GM21619 (cell line): ENCODE measurements around the gene MT1E.
"Not testable (repeated sequence)": the region's sequence is repeated elsewhere in the genome, so short reads cannot be mapped to it uniquely, and the experiment has no call there.

Source experiments
- ATAC-seq: cut with Tn5 transposase; IDR thresholded peaks from one replicate; pipeline ENCODE4 v1.9.1; 2021; ENCODE audit not compliant: unreplicated experiment

The MT1E gene

DNA sequence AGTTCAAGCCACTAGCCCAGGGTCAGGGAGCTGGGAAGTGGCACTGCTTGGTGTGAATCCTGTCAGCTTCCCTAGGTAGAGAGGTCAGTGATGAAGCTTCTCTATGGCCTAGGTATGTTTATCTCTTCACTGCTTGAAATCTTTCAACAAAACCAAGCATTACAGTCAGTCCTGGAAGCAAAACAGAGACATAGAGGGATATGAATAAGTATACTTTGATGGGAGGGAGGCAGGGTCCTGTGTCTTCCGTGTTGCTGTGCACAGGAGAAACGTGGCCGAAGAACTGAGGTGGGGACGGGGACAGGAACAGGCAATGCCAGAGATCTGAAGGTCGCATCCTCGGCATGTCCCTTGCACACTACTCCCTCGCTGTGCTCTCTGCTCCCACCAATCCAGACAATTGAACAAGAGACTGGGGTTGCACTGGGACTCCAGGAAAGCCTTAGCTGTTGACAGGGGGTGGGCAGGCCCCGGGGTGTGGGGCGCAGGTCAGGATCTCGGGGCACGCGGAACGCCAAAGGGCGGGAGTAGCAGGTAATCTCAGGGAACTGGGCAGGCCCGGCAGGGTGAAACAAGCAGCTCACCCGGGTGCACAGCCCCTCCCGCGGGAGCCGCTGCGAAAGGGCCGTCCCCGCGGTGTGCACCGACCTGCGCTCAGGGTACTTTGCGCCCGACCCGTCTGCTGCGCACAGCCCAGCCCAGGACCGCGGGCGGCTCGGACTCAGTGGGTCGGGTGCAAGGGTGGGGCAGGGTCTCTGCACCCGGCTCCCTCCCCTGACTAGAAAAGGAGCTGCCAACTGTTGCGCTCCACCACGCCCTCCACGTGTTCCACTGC, 43.6 kb downstream of the MT1E start, which contains the start of gene MT1H:
MT1H (plus strand) TSS at position 810 of the 835 bp plus-strand sequence. CDS start 71 bp downstream, outside the sequence.
- ATAC-seq = no peak

GRCh38 chr16:56669840-56670619, 44.4 kb downstream of the MT1E start:
- ATAC-seq = no peak

- no peak for ATAC-seq
Observed at GRCh38 chr16:56670620-56670934, 45.0 kb downstream of the MT1E start.

GRCh38 chr16:56671691-56672090, 46.1 kb downstream of the MT1E start:
- ATAC-seq = not testable (repeated sequence)

GRCh38 chr16:56672171-56672570, 46.6 kb downstream of the MT1E start:
- ATAC-seq = not testable (repeated sequence)

GRCh38 chr16:56672761-56673536, 47.4 kb downstream of the MT1E start:
- ATAC-seq = no peak

GRCh38 chr16:56673921-56674320, 48.3 kb downstream of the MT1E start:
- ATAC-seq = no peak

GRCh38 chr16:56674570-56674969, 49.0 kb downstream of the MT1E start:
- ATAC-seq = not testable (repeated sequence)

GRCh38 chr16:56675685-56676210, 50.2 kb downstream of the MT1E start:
- ATAC-seq = no peak
